Mammary epithelial cell (primary cell): ENCODE results near the gene ERMP1.

Experiments used
- EZH2 ChIP-seq: IDR thresholded peaks from 2 replicates; pipeline ENCODE4 v1.6.1; 2012; ENCODE audit warnings: low read length, inconsistent platforms, borderline replicate concordance
- TF ChIP-seq, protein P1 (sequence below), 2 donors: IDR thresholded peaks in 1 of 2; conservative IDR thresholded peaks in 1 of 2; 2 replicates each; pipeline ENCODE4 v1.5.1; 2011 to 2012; ENCODE audit warnings: inconsistent platforms in 2 of 2, low read length in 2 of 2, mild to moderate bottlenecking in 2 of 2, control low read depth in 1 of 2, low read depth in 1 of 2; ENCODE audit not compliant: insufficient read depth in 1 of 2; ENCODE audit errors: extremely low read depth in 1 of 2

DNA sequence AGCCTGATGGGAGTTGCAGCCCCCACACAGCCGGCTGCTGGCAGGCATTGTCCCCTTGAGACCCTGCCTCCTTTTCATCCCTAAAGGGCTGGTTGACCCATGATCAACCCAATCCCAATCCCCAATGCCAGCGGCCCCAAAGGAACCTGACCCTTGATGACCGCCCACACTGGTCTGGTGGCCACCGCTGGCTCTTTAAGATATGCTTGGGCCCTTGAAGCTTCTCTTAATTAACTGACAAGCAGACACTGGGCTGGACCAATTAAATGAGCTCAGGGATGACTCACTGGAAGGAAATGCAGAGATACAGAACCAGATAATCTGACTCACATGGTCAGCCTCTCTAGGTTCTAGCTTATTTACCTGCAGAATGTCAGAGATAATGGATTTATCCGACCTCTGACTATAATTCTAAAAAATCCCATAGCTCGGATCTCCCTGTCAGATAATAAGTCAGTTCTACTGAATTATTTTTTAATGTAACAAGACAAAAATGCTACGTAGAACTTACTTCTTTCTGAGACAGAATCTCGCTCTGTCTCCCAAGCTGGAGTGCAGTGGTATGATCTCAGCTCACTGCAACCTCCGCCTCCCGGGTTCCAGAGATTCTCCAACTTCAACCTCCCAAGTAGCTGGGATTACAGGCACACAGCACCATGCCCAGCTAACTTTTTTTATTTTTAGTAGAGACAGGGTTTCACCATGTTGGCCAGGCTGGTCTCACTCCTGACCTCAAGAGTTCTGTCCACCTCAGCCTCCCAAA is 46.7 kb upstream of the ERMP1 start:
- TF ChIP-seq, protein P1, sequence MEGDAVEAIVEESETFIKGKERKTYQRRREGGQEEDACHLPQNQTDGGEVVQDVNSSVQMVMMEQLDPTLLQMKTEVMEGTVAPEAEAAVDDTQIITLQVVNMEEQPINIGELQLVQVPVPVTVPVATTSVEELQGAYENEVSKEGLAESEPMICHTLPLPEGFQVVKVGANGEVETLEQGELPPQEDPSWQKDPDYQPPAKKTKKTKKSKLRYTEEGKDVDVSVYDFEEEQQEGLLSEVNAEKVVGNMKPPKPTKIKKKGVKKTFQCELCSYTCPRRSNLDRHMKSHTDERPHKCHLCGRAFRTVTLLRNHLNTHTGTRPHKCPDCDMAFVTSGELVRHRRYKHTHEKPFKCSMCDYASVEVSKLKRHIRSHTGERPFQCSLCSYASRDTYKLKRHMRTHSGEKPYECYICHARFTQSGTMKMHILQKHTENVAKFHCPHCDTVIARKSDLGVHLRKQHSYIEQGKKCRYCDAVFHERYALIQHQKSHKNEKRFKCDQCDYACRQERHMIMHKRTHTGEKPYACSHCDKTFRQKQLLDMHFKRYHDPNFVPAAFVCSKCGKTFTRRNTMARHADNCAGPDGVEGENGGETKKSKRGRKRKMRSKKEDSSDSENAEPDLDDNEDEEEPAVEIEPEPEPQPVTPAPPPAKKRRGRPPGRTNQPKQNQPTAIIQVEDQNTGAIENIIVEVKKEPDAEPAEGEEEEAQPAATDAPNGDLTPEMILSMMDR (conservative IDR thresholded peaks at IDR 0.05 in 1 of 2, IDR thresholded peaks at IDR 0.05 in 1 of 2; ENCODE audit: extremely low read depth in 1 of 2, insufficient read depth in 1 of 2, low read depth in 1 of 2, low read length in 2 of 2): no peak
- TF ChIP-seq EZH2: no peak
